ENCODE results near the gene CETP.

The CETP gene

DNA sequence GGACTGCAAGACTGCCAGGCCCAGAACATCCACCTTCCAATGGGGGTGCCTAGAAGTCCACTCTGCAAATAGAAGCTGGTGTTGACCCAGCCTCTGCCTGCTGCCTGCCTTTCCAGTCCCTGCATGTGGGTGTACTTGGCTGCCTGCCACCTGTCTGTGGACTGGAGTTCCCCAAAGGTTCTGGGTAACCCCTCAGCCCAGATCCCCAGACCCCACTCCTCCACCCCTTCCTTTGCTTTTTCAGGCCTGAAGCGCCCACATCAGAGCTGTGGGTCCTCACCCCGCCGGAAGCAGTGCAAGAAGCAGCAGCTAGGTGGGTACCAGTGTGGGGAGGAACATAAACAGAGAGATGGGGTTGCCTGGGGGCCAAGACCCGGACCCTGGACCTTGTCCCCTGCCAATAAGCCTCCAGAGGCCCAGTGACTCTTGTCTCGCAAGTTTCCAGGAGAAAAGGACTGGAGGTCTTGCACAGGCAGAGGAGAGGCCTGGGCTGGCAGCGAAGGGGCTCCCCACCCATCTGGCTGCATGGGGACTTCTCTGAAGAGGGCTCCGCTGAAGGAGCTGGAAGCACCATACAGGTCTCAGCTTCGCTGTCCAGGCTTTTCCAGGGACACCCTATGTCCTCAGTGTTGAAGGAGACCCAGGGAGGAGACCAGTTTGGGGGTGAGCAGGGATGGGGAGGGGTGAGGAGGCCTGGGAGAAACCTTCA lies 61.9 kb downstream of the CETP start:
- no peak for DNase-seq (ENCODE audit: low spot score)

DNA sequence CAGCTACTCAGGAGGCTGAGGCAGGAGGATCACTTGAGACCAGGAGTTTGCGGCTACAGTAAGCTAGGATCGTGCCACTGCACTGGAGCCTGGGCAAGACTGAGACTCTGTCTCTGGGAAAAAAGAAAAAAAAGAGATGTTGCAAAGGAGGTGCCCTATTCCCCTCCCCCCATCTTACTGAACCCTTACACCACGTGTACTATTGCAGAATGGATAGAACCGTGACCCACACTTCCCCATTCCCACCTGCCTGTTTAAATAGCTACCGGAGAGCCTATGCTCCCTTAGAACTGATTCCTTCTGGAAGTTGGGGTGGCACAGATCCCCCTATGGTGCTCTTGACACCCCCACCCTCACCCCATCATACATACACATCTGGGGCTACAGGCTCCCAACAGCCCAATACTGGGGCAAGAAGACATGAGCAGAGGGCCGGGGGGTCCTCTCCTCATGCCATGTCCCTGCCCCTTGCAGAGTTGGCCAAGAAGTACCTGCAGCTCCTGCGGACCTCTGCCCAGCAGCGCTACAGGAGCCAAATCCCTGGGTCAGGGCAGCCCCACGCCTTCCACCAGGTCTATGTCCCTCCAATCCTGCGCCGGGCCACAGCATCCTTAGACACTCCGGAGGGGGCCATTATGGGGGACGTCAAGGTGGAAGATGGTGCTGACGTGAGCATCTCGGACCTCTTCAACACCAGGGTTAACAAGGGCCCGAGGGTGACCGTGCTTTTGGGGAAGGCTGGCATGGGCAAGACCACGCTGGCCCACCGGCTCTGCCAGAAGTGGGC lies 63.3 kb downstream of the CETP start:
- DNase-seq (ENCODE audit: low spot score) = no peak

DNA sequence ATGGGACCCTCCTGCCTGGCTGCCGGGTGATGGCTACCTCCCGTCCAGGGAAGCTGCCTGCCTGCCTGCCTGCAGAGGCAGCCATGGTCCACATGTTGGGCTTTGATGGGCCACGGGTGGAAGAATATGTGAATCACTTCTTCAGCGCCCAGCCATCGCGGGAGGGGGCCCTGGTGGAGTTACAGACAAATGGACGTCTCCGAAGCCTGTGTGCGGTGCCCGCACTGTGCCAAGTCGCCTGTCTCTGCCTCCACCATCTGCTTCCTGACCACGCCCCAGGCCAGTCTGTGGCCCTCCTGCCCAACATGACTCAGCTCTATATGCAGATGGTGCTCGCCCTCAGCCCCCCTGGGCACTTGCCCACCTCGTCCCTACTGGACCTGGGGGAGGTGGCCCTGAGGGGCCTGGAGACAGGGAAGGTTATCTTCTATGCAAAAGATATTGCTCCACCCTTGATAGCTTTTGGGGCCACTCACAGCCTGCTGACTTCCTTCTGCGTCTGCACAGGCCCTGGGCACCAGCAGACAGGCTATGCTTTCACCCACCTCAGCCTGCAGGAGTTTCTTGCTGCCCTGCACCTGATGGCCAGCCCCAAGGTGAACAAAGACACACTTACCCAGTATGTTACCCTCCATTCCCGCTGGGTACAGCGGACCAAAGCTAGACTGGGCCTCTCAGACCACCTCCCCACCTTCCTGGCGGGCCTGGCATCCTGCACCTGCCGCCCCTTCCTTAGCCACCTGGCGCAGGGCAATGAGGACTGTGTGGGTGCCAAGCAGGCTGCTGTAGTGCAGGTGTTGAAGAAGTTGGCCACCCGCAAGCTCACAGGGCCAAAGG lies 64.4 kb downstream of the CETP start:
- no peak for DNase-seq (ENCODE audit: low spot score)

DNA sequence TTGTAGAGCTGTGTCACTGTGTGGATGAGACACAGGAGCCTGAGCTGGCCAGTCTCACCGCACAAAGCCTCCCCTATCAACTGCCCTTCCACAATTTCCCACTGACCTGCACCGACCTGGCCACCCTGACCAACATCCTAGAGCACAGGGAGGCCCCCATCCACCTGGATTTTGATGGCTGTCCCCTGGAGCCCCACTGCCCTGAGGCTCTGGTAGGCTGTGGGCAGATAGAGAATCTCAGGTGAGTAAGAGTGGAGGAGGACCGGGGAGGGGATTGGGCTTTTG lies 65.0 kb downstream of the CETP start:
- DNase-seq (ENCODE audit: low spot score) = no peak

DNA sequence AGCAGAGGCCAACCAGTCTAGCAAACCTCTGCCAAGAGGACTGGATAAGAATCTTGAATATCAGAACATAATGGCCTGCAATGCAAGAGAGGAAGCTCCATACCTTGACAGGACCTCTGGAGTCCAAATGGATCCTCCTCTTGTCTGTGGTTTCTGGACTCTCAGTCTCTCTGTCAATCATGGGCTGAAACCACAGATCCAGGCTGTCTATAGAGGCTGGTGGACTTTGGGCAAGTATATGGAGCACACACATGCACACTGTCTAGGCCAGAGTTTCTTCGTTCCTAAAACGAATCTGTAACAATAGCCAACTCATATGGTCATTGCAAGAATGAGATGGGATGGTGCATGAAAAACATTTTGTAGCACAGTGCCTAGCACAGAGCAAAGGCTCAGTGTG lies 65.3 kb downstream of the CETP start:
- no peak for DNase-seq (ENCODE audit: low spot score)

DNA sequence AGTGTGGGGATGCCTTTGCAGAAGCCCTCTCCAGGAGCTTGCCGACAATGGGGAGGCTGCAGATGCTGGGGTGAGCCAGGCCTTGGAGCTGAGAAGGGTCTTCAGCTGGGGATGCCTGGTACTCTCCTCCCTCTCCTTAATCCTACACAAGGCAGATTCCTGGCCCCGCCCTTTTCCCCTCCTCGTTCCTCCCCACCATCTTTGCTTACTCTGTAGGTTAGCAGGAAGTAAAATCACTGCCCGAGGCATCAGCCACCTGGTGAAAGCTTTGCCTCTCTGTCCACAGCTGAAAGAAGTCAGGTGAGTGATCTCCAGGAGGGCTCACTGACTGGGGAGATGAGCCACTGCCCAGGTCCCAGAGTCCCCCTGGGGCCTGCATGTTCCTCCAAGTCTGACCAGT lies 66.3 kb downstream of the CETP start:
- DNase-seq (ENCODE audit: low spot score) = no peak

DNA sequence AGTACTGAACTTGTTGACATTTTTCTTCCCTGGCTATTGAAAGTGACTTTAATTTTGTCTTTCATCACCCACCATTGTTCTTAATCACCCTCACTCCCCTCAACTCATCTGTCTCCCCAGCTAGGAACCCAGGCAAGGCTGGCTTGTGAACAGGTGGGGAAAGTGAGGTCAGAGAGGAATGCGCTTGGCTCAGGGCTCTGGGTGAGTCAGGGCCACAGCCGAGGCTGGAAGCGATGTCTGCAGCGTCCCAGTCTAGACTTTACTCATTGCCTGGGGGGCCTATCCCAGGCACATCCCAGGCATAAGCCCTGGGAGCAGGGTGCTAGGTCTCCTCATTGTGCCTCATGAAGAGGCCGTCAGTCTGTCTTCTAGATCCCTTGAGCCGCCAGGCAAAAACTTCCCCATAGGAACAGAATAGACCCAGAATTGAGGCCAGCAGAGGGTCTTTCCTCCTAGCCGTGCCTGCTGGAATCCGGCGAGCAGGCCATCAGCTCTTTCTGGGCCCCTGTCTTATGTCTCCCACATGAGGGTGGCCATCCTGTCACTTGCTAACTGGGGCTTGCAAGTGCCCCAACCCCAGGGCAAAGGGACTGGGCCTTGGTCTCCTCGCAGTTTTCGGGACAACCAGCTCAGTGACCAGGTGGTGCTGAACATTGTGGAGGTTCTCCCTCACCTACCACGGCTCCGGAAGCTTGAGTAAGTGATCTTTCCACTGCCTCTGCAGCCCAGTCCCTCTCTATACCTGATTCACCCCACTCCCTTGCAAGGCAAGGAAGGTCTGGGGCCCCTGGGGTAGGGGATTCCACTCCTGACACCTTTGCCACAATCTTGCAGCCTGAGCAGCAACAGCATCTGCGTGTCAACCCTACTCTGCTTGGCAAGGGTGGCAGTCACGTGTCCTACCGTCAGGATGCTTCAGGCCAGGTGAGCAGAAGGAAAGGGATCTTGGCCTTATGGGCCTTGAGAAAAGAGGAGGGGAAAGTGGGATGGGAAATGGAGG lies 67.7 kb downstream of the CETP start:
- peak; percentile 48 for DNase-seq (ENCODE audit: low spot score)

DNA sequence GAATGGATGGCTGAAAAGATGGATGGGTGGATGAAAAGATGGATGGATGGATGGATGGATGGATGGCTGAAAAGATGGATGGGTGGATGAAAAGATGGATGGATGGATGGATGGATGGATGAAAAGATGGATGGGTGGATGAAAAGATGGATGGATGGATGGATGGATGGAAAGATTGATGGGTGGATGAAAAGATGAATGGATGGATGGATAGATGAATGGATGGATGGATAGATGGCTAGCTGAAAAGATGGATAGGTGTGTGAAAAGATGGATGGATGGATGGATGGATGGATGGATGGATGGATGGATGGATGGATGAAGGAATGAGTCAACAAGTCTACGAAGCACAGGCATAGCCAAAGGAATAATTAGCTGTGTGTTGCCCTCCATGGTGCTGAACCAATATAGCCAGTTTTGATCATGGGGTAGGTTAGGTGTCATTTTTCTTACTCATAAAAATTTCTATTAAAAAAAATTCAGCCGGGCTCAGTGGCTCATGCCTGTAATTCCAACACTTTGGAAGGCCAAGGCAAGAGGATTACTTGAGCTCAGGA lies 68.7 kb downstream of the CETP start:
- no peak for DNase-seq (ENCODE audit: low spot score)

DNA sequence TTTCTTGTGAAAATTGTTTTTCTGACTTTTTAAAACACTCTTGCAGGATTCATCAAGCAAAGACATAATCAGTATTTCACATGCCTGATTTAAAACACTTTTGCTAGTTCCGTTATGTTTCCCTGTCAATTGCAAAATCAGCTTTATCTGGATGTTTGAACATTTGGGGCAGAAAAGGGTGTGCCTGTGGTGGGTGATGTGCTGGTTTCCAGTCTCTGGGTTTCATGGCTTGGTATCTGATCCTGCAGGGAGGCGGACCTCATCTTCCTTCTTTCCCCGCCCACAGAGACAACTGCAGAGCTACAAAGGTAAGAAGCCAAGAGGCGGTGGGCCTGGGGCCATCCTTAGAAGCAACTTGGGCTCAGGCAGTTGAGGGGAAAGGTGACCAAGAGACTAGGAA lies 69.4 kb downstream of the CETP start:
- DNase-seq (ENCODE audit: low spot score) = no peak

DNA sequence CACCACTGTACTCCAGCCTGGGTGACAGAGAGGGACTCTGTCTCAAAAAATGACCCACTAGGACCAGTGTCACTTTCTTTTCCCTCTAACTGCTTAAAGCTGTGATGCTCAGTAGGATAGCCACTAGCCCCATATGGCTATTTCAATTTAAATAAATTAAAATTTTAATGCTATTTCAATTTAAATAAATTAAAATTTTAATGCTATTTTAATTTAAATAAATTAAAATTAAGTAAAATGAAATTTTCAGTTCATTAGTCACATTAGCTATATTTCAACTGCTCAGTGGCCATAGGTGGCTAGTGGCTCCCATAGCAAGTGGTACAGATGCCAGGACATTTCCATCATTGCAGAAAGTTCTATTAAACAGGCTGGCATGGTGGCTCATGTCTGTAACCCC lies 70.6 kb downstream of the CETP start:
- no peak for DNase-seq (ENCODE audit: low spot score)

DNA sequence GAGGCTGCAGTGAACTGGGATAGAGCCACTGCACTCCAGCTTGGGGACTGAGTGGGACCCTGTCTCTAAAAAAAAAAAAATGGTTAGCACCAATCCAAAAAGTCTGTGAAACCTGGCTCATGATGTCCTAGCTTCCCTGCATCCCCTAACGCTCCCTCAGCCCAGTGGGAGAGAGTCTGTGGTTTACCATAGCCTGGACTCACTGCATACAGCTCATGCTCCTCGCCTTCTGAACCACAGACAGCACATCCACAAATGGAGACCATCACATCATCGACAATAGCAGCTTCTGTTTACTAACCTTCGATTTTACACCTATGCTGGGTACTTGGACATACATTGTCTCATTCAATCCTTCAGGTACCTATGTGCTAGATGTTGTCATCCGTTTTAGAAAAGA lies 71.2 kb downstream of the CETP start:
- DNase-seq (ENCODE audit: low spot score) = no peak
